Measurements from ENCODE around the gene NDC80.

DNA sequence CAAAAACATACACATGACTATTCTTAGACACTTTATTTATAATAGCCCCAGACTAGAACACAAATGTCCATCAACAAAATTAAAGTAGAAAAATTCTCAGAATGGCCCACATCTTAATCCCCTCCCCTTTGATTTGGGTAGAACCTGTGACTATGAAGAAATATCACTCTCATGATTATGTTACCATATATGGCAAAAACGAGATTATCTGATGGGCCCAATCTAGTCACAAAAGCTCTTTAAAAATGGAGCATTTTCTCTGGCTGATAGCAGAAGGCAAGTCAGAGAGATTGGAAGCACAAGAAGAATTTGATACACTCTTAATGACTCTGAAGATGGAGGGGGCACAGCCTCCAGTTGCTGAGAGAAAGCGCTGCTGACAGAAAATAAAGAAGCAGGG lies 39.6 kb upstream of the NDC80 start:
- TF ChIP-seq, protein P1, sequence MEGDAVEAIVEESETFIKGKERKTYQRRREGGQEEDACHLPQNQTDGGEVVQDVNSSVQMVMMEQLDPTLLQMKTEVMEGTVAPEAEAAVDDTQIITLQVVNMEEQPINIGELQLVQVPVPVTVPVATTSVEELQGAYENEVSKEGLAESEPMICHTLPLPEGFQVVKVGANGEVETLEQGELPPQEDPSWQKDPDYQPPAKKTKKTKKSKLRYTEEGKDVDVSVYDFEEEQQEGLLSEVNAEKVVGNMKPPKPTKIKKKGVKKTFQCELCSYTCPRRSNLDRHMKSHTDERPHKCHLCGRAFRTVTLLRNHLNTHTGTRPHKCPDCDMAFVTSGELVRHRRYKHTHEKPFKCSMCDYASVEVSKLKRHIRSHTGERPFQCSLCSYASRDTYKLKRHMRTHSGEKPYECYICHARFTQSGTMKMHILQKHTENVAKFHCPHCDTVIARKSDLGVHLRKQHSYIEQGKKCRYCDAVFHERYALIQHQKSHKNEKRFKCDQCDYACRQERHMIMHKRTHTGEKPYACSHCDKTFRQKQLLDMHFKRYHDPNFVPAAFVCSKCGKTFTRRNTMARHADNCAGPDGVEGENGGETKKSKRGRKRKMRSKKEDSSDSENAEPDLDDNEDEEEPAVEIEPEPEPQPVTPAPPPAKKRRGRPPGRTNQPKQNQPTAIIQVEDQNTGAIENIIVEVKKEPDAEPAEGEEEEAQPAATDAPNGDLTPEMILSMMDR (IDR thresholded peaks at IDR 0.05), result no peak
- no peak for TF ChIP-seq POLR2A (IDR thresholded peaks at IDR 0.05)

Data from testis (tissue), 2 donors.